Right cardiac atrium (tissue), 5 donors: ENCODE results near the gene MRPL11. TPM values are rescaled to one million over a fixed set of nuclear protein-coding genes. Genes with fewer than 3 reads are reported as not detected.
"Not testable (repeated sequence)": the region's sequence is repeated elsewhere in the genome, so short reads cannot be mapped to it uniquely, and the experiment has no call there.

Experiments
- ATAC-seq, 2 donors: fragments of 200-7000 bp; cut with Tn5 transposase; one replicate each; pipeline versions ENCODE4 v1.8.0 to v1.9.1; 2020; ENCODE audit warnings: moderate library complexity in 2 of 2, mild to moderate bottlenecking in 1 of 2
- DNase-seq, 3 donors: peaks; one replicate each; pipeline ENCODE4 v3.0.0-alpha.2; 2020
- H3K27ac ChIP-seq: one replicate; pipeline ENCODE4 v1.5.1; 2013; ENCODE audit warnings: mild to moderate bottlenecking, low read length, control low read depth, moderate library complexity
- H3K27me3 ChIP-seq: one replicate; pipeline ENCODE4 v1.6.1; 2013; ENCODE audit not compliant: control insufficient read depth, insufficient read depth
- H3K4me1 ChIP-seq: one replicate; pipeline ENCODE4 v1.6.1; 2013; ENCODE audit warnings: low read length; ENCODE audit not compliant: control insufficient read depth, insufficient read depth
- H3K4me3 ChIP-seq: one replicate; pipeline ENCODE4 v1.5.1; 2013; ENCODE audit warnings: low read length, control low read depth
- H3K9me3 ChIP-seq: one replicate; pipeline ENCODE4 v1.6.1; 2013; ENCODE audit warnings: low read length; ENCODE audit not compliant: control insufficient read depth
- WGBS: extraction: QIAGEN DNeasy Blood & Tissue Kit; methylation state at CpG from one replicate; pipeline ENCODE4 v1.1.7; 2013; 5-methylcytosine and 5-hydroxymethylcytosine counted together
- intact Hi-C, 4 donors: fragments of 100-400 bp; cut with DNase I; formaldehyde crosslinking; loops; one replicate each; pipeline versions ENCODE4 v1.11.0 to v1.14.0; 2022 to 2023
- polyA plus RNA-seq: library from polyadenylated mRNA; stranded (reverse); fragments of 200-250 nt; gene quantifications from one replicate; pipeline ENCODE4 v1.2.3, GENCODE V29; 2013
- total RNA-seq, 4 donors: library from RNA; stranded (reverse); fragmentation: NEBNext Ultra II Directional; extraction: Animal tissue kit (Norgen Biotek cat#: 25700); gene quantifications; one replicate each; pipeline ENCODE4 v1.2.1, GENCODE V29; 2021
- donor health status: healthy with polysubstance abuse.
- donor health status: DM: no; HTN: yes; CAD: no.
- donor health status: DM: no; HTN: no; CAD: no.
- donor health status: DM: no; HTN: yes; CAD: no; lungs with severe emphysema.
- donor health status: DM: yes; HTN: yes; CAD: no.

MRPL11 gene
- total and polyA plus RNA-seq, 5 donors: 47.5 to 62.6 (median 51.9) TPM

DNA sequence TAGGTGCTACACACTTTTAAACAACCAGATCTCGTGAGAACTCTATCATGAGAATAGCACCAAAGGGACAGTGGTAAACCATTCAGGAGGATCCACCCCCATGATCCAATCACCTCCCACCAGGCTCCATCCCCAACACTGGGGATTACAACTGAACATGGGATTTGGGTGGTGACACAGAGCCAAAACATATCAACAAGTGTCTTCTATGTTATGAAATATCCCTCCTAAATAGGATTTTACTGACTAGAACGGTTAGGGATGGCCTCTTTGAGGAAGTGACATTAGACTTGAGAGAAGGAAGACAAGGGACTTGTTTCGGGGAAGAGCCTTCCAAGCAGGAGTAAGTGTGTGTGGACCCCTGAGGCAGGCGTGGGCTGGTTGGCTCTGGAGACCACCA lies 11.9 kb upstream of the MRPL11 start:
- intact Hi-C loops: no loop called here
- no peak for ATAC-seq

DNA sequence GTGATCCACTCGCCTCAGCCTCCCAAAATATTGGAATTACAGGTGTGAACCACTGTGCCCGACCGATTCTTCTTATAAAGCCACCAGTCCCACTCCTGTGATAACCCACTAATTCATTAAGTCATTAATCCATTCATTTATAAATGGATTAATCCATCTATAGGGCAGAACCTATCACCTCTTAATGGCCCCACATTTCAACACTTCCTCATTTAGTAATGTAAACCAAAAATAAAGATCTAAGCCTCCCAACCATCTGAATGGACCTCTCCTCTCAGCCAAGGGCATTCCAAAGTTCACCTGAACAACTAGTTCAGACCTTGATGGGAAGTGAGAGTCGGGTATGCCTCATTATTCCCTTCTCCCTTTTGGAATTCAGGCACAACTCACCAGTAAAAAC lies 9.9 kb upstream of the MRPL11 start:
- 76% methylated on average over 4 of the region's 4 CpGs for WGBS
- Histone ChIP-seq H3K4me3 (no peak overlapping the region), H3K9me3 (no peaks in the 10 kb centered on the region), H3K4me1 (no peaks in the 10 kb centered on the region), H3K27ac (no peak overlapping the region), H3K27me3 (no peaks in the 10 kb centered on the region)
- DNase-seq (no peak), ATAC-seq (no peak)
- intact Hi-C loops: no loop called here

More for the DNA sequence above, 11.9 kb upstream of the MRPL11 start:
- Histone ChIP-seq H3K27ac (no peak overlapping the region), H3K9me3 (no peaks in the 10 kb centered on the region), H3K4me3 (no peak overlapping the region), H3K27me3 (no peaks in the 10 kb centered on the region), H3K4me1 (no peaks in the 10 kb centered on the region)
- DNase-seq: no peak
- WGBS: 67% methylated on average over 4 of the region's 4 CpGs

DNA sequence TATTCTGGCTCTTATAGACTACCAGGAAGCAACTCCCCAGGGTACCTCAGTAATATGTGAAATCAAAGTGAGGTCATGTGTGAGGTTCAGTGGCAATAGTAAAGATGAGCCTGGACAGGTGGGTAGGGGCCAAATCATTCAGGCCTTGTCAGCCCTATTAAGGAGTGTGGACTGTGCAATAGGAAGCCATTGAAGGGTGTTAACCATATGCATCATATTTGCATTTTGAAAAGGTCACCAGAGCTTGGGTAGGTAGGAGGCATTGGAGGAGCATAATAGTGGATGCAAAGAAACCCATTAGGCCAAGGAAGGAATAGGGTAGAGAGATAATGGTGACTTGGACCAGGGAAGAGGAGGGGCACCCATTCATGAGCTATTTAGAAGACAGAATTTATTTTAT lies 8.4 kb upstream of the MRPL11 start:
- H3K9me3 ChIP-seq: no peaks in the 10 kb centered on the region
- ATAC-seq (no peak), DNase-seq (no peak)
- no peaks in the 10 kb centered on the region for H3K27me3 ChIP-seq
- intact Hi-C loops: no loop called here
- no peak overlapping the region for H3K4me3 ChIP-seq
- no peaks in the 10 kb centered on the region for H3K4me1 ChIP-seq
- no peak overlapping the region for H3K27ac ChIP-seq

DNA sequence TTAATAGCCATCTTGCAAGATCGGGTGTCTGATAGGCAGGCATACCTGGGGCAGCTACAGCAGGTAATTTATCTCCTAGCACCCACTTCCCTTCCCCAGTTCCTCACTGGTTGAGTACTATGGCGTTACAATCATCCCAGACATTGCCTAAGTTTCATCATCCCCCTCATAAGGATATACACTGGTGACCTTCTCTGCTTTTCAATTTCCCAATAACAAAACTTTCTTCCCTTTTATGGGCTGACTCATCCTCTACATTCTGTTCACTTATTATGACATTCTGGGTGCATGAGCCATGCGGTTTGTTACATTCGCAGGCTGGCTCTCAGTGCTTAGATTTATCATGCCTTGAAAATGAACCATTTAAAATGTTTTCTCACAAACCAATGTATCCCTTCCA lies 5.0 kb upstream of the MRPL11 start:
- WGBS: 85% methylated on average over 4 of the region's 4 CpGs
- Histone ChIP-seq H3K4me1 (no peaks in the 10 kb centered on the region), H3K27ac (no peak overlapping the region), H3K9me3 (no peaks in the 10 kb centered on the region), H3K27me3 (no peaks in the 10 kb centered on the region), H3K4me3 (no peak overlapping the region)
- DNase-seq: no peak
- ATAC-seq: no peak
- intact Hi-C loops: no loop called here

DNA sequence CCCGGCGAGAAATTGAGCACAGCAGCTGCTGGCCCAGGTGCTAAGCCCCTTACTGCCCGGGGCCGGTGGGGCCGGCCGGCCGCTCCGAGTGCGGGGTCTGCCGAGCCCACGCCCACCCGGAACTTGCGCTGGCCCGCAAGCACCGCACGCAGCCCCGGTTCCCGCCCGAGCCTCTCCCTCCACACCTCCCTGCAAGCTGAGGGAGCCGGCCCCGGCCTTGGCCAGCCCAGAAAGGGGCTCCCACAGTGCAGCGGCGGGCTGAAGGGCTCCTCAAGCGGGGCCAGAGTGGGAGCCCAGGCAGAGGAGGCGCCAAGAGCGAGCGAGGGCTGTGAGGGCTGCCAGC lies 2.3 kb upstream of the MRPL11 start:
- H3K4me1 ChIP-seq, H3K27me3 ChIP-seq, ATAC-seq, H3K27ac ChIP-seq, intact Hi-C loops, DNase-seq, H3K9me3 ChIP-seq, H3K4me3 ChIP-seq: not testable (repeated sequence)
- 93% methylated on average over 27 of the region's 27 CpGs for WGBS

DNA sequence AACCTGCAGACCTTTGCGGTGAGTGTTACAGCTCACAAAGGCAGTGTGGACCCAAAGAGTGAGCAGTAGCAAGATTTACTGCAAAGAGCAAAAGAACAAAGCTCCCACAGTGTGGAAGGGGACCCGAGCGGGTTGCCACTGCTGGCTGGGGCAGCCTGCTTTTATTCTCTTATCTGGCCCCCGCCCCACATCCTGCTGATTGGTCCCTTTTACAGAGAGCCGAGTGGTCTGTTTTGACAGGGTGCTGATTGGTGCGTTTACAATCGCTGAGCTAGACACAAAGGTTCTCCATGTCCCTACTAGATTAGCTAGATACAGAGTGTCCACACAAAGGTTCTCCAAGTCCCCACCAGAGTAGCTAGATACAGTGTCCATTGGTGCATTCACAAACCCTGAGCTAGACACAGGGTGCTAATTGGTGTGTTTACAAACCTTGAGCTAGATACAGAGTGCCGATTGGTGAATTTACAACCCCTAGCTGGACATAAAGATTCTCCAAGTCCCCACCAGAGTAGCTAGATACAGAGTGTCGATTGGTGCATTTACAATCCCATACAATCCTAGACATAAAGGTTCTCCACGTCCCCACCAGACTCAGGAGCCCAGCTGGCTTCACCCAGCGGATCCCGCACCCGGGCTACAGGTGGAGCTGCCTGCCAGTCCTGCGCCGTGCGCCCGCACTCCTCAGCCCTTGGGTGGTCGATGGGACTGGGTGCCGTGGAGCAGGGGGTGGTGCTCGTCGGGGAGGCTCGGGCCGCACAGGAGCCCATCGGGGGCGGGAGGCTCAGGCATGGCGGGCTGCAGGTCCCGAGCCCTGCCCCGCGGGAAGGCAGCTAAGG lies 1.7 kb upstream of the MRPL11 start:
- intact Hi-C loops, H3K9me3 ChIP-seq: not testable (repeated sequence)
- 88% methylated on average over 29 of the region's 29 CpGs for WGBS

DNA sequence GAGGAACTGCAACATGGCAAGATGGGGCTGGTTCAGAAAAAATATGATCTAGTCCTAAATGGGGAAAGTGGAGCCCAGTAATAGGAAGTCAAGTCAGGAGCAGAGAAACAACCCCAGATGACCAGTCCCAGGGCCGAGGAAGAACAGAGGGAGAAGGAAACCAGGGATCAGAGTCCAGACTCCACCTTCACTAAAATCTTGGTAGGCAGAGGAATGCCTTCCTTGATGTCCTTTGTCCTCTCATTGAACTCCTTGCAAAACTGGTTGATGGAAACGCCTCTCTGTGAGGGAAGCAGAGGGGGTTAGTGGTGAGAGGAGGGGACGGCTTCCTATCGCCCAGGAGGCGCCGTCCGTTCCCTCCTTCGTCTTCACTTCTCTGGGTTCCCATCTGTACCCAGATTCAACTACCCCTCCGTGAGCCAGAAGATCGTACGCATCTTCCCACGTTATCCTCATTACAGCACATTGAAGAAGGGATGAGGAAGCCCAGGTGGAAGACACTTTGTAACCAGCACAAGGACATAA lies 607 bp downstream of the MRPL11 start:
- intact Hi-C loops: loop anchor here in 1 of 4 donors (10.0 kb wide), 1 partner anchor 247 kb away; no protein-coding TSS in a partner anchor
- Histone ChIP-seq H3K27me3 (no peaks in the 10 kb centered on the region), H3K27ac (no peak overlapping the region), H3K4me3 (peak overlapping the region; percentile 86), H3K9me3 (no peaks in the 10 kb centered on the region), H3K4me1 (no peaks in the 10 kb centered on the region)
- ATAC-seq: no peak
- 8% methylated on average over 12 of the region's 12 CpGs for WGBS
- DNase-seq: no peak

More for the DNA sequence above, 1.7 kb upstream of the MRPL11 start:
- DNase-seq, ATAC-seq, H3K27me3 ChIP-seq, H3K27ac ChIP-seq, H3K4me3 ChIP-seq, H3K4me1 ChIP-seq: not testable (repeated sequence)

DNA sequence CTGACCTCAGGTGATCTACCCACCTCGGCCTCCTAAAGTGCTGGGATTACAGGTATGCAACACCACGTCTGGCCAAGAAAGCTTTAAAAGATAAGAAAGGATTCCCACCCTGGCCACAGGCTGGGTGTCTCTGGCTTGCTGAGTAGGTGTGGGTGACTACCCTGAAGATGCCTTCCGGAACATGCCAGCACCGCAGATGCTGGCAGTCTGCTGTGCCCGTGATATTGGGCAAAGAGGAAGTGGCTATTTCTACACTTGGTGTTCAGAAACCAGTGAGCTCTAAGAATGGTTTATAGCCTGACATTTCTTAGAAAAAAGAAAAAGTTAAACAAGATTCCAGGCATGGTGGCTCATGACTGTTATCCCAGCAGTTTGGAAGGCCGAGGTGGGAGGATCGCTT lies 6.1 kb downstream of the MRPL11 start:
- H3K27ac ChIP-seq: no peak overlapping the region
- intact Hi-C loops: loop anchor here in 1 of 4 donors (10.0 kb wide), 1 partner anchor 252 kb away; no protein-coding TSS in a partner anchor
- WGBS: 88% methylated on average over 7 of the region's 7 CpGs
- ATAC-seq (no peak), DNase-seq (no peak)
- H3K9me3 ChIP-seq: no peaks in the 10 kb centered on the region
- H3K27me3 ChIP-seq: no peaks in the 10 kb centered on the region
- H3K4me1 ChIP-seq: no peaks in the 10 kb centered on the region
- H3K4me3 ChIP-seq: no peak overlapping the region

DNA sequence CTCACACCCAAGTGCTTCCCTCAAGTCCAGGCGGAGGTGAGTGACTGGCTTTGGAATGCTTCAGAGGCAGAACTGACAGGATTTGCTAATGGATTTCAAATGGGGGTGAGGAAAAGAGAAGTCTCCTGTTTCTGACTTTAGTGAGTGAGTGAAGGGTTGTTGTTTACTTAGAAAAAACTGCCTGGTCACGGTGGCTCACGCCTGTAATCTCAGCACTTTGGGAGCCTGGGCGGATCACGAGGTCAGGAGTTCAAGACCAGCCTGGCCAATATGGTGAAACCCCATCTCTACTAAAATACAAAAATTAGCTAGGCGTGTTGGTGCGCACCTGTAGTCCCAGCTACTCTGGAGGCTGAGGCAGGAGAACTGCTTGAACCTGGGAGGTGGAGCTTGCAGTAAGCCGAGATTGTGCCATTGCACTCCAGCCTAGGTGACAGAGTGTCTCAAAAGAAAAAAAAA lies 6.7 kb downstream of the MRPL11 start:
- not testable (repeated sequence) for ATAC-seq, DNase-seq, H3K27ac ChIP-seq, H3K9me3 ChIP-seq, H3K27me3 ChIP-seq, H3K4me3 ChIP-seq, H3K4me1 ChIP-seq
- 85% methylated on average over 8 of the region's 8 CpGs for WGBS
- intact Hi-C loops: loop anchor here in 2 of 4 donors (2.0 to 10.0 kb wide), 2 partner anchors 23 to 253 kb away; no protein-coding TSS in a partner anchor

DNA sequence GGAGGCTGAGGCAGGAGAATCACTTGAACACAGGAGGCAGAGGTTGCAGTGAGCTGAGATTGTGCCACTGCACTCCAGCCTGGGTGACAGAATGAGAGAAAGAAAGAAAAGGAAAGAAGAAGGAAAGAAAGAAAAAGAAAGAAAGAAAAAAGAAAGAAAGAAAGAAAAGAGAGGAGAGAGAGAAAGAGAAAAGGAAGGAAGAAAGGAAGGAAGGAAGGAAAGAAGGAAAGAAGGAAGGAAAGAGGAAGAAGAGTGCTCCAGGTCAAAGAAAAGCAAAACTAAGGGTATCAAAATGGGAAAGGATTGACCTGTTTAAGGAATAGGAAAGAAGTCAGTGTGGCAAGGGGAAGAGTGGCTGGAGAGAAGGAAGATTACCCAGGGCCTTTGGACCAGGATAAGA lies 7.4 kb downstream of the MRPL11 start:
- intact Hi-C loops: loop anchor here in 2 of 4 donors (2.0 to 10.0 kb wide), 2 partner anchors 22 to 254 kb away; no protein-coding TSS in a partner anchor
- not testable (repeated sequence) for ATAC-seq

DNA sequence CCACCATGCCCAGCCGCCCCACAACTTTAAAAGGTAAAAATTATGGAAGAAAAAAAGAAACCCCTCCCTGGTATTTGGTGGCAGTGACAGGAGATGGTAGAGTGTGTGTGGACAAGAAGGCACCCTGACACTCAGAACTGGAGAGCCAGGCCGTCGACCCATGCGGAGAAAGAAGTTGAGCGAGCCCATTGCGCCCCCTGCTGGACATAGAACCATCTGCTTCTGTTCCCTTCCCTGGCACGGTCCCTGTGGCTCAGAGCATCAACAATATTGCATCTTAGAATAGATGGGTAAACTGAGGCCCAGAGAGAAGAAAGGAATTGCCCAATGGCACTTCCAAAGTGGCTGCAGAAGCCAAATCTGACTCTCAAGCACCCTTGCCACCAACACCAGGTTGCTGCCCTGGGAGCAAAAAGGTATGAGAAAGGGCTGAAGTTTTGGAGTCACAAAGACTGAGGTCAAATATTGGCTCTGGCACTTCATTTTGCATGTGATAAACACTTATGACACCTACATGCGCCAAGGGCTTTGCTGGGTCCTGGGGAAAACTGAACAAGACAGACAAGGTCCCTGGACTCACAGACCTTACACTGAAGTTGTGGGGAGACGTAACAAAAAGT lies 8.6 kb downstream of the MRPL11 start:
- intact Hi-C loops: loop anchor here in 2 of 4 donors (2.0 to 10.0 kb wide), 2 partner anchors 21 to 255 kb away; no protein-coding TSS in a partner anchor
- H3K4me1 ChIP-seq: no peaks in the 10 kb centered on the region
- H3K27me3 ChIP-seq: no peaks in the 10 kb centered on the region
- WGBS: 28% methylated on average over 9 of the region's 9 CpGs
- no peak overlapping the region for H3K27ac ChIP-seq
- DNase-seq (peak; percentile 72 to 87 (median 86)), ATAC-seq (peak; percentile 72 to 81)
- H3K9me3 ChIP-seq: no peaks in the 10 kb centered on the region
- no peak overlapping the region for H3K4me3 ChIP-seq

More for the DNA sequence above, 7.4 kb downstream of the MRPL11 start:
- not testable (repeated sequence) for H3K9me3 ChIP-seq, DNase-seq, H3K4me3 ChIP-seq, H3K4me1 ChIP-seq, H3K27ac ChIP-seq, H3K27me3 ChIP-seq
